GM23248 (cell line): Measurements from ENCODE around the gene ADAM12. TPM values are rescaled to one million over a fixed set of nuclear protein-coding genes. Genes with fewer than 3 reads are reported as not detected.

Source experiments
- DNase-seq: peaks from one replicate; pipeline ENCODE4 v3.0.0-alpha.2; 2015
- H2AFZ ChIP-seq: fragments of 200-600 bp; sonication (generic); 2 replicates; pipeline ENCODE4 v1.6.1; 2016; ENCODE audit warnings: antibody characterized with exemption
- H3F3A ChIP-seq: fragments of 200-600 bp; sonication (generic); 2 replicates; pipeline ENCODE4 v1.6.1; 2016; ENCODE audit warnings: mild to moderate bottlenecking, antibody characterized with exemption, mixed run types; ENCODE audit not compliant: insufficient read depth
- H3K27ac ChIP-seq: fragments of 200-600 bp; sonication (generic); 2 replicates; pipeline ENCODE4 v1.5.1; 2016; ENCODE audit warnings: mild to moderate bottlenecking
- H3K27me3 ChIP-seq: fragments of 200-600 bp; sonication (generic); replicated peaks from 2 replicates; pipeline ENCODE4 v1.6.1; 2016; ENCODE audit warnings: mild to moderate bottlenecking; ENCODE audit not compliant: insufficient read depth
- H3K36me3 ChIP-seq: fragments of 200-600 bp; sonication (generic); 2 replicates; pipeline ENCODE4 v1.6.1; 2016; ENCODE audit warnings: low read depth, mild to moderate bottlenecking
- H3K4me1 ChIP-seq: fragments of 200-600 bp; sonication (generic); 2 replicates; pipeline ENCODE4 v1.6.1; 2016; ENCODE audit warnings: mild to moderate bottlenecking; ENCODE audit not compliant: insufficient read depth
- H3K4me2 ChIP-seq: fragments of 200-600 bp; sonication (generic); one replicate; pipeline ENCODE4 v1.6.1; 2016; ENCODE audit warnings: mild to moderate bottlenecking; ENCODE audit not compliant: unreplicated experiment
- H3K4me3 ChIP-seq: fragments of 200-600 bp; sonication (generic); 2 replicates; pipeline ENCODE4 v1.5.1; 2016; ENCODE audit warnings: mild to moderate bottlenecking
- H3K79me2 ChIP-seq: fragments of 200-600 bp; sonication (generic); 2 replicates; pipeline ENCODE4 v1.6.1; 2016; ENCODE audit warnings: mild to moderate bottlenecking; ENCODE audit not compliant: insufficient read depth
- H3K9ac ChIP-seq: fragments of 200-600 bp; sonication (generic); 2 replicates; pipeline ENCODE4 v1.6.1; 2016; ENCODE audit warnings: mild to moderate bottlenecking
- H3K9me2 ChIP-seq: fragments of 200-600 bp; sonication (generic); 2 replicates; pipeline ENCODE4 v1.6.1; 2016; ENCODE audit warnings: mixed run types, mild to moderate bottlenecking, moderate library complexity; ENCODE audit not compliant: insufficient read depth
- H3K9me3 ChIP-seq: fragments of 200-600 bp; sonication (generic); one replicate; pipeline ENCODE4 v1.6.1; 2017; ENCODE audit warnings: low read depth
- H4K20me1 ChIP-seq: fragments of 200-600 bp; sonication (generic); 2 replicates; pipeline ENCODE4 v1.6.0; 2016; ENCODE audit not compliant: insufficient read depth
- EZH2 ChIP-seq: fragments of 200-600 bp; sonication (generic); IDR thresholded peaks from 2 replicates; pipeline ENCODE4 v1.6.1; 2018; ENCODE audit warnings: antibody characterized with exemption, mild to moderate bottlenecking; ENCODE audit not compliant: insufficient read depth, poor library complexity, severe bottlenecking
- EZH2phosphoT487 ChIP-seq: fragments of 200-600 bp; sonication (generic); IDR thresholded peaks from 2 replicates; pipeline ENCODE4 v1.6.1; 2018; ENCODE audit warnings: antibody characterized with exemption, moderate library complexity, mild to moderate bottlenecking, low read depth; ENCODE audit not compliant: insufficient read depth
- WGBS, 2 experiments: methylation state at CpG; one replicate each; pipeline ENCODE4 v1.1.6; 2015 to 2017; ENCODE audit warnings: low lambda C conversion rate in 2 of 2, low coverage in 1 of 2; ENCODE audit errors: missing lambda C conversion rate in 2 of 2; 5-methylcytosine and 5-hydroxymethylcytosine counted together
- in situ Hi-C: fragments of 300-500 bp; cut with MboI; formaldehyde crosslinking; loops from 2 replicates; pipeline ENCODE4 v1.15.0; 2020
- polyA plus RNA-seq: library from polyadenylated mRNA; unstranded; fragments of >200 nt; fragmentation: Nextera tagmentation; extraction: Ambion mirVana; gene quantifications from 2 replicates; pipeline ENCODE4 v1.2.1, GENCODE V29; 2016
- total RNA-seq: library from RNA; depleted of rRNA; stranded (reverse); fragments of >200 nt; shearing (Covaris generic); gene quantifications from 2 replicates; pipeline ENCODE4 v1.2.3, GENCODE V29; 2014

Gene ADAM12
- total and polyA plus RNA-seq, 2 experiments from 2014 or later = 58.4 to 127 TPM

- DNase-seq = no peak
- Histone ChIP-seq H3K27ac (no peak overlapping the region), H3K9me2 (no peaks in the 10 kb centered on the region), H3K36me3 (peaks cover 15% of the 10 kb centered on the region; the same call in 1 of the 2 replicates), H3K4me3 (no peak overlapping the region), H4K20me1 (no peaks in the 10 kb centered on the region), H2AFZ (no peak overlapping the region), H3K9me3 (no peaks in the 10 kb centered on the region), H3K9ac (no peak overlapping the region), H3K4me1 (peaks cover 2% of the 10 kb centered on the region; the same call in 1 of the 2 replicates), H3K27me3 (no peaks in the 10 kb centered on the region), H3K4me2 (no peak overlapping the region), H3K79me2 (no peaks in the 10 kb centered on the region), H3F3A (peaks cover 8% of the 10 kb centered on the region; the same call in 1 of the 2 replicates)
- in situ Hi-C loops = no loop called here
- TF ChIP-seq EZH2phosphoT487 (no peak), EZH2 (no peak)
- WGBS, 2 experiments = 37 to 49% methylated on average over 8 of the region's 8 CpGs
These were observed 283.5 kb downstream of the ADAM12 start for GRCh38 chr10:126104767-126105166.

DNA sequence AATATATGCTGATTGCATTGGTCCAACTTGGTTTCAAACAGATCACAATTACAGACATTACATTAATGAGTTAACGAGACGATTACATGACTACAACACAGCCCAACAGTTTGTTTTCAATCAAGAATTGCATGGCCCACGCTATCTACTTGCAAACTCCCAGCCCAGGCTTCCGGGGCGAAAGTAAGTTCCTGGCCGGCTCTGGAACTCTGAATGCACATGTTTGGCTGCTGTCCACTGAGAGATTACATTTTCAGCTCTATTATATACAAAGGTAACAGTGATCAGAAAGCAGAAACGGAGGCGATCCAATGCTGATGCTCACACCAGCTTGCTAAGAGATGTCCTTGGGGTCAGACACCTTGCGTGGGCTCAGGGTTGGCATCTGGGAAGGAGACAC lies 285.6 kb downstream of the ADAM12 start:
- Histone ChIP-seq H3K9me2 (no peaks in the 10 kb centered on the region), H3K27ac (no peak overlapping the region), H3K9ac (no peak overlapping the region), H3K27me3 (no peaks in the 10 kb centered on the region), H3K4me1 (no peaks in the 10 kb centered on the region), H3K79me2 (no peaks in the 10 kb centered on the region), H3F3A (peaks cover 13% of the 10 kb centered on the region; the same call in 1 of the 2 replicates), H3K4me2 (no peak overlapping the region), H4K20me1 (no peaks in the 10 kb centered on the region), H3K4me3 (no peak overlapping the region), H2AFZ (no peak overlapping the region), H3K36me3 (peaks cover 17% of the 10 kb centered on the region; the same call in 1 of the 2 replicates), H3K9me3 (no peaks in the 10 kb centered on the region)
- in situ Hi-C loops = no loop called here
- WGBS, 2 experiments = 97% methylated on average over 9 of the region's 9 CpGs
- DNase-seq = no peak
- no peak for TF ChIP-seq EZH2
- no peak for TF ChIP-seq EZH2phosphoT487

GRCh38 chr10:126101736-126102135 lies 286.5 kb downstream of the ADAM12 start:
- Histone ChIP-seq H2AFZ (no peak overlapping the region), H3K4me2 (no peak overlapping the region), H3K9ac (no peak overlapping the region), H3K4me3 (no peak overlapping the region), H3K27me3 (no peaks in the 10 kb centered on the region), H3K36me3 (peaks cover 17% of the 10 kb centered on the region; the same call in 1 of the 2 replicates), H3K27ac (no peak overlapping the region), H3K9me3 (no peaks in the 10 kb centered on the region), H3K79me2 (no peaks in the 10 kb centered on the region), H4K20me1 (no peaks in the 10 kb centered on the region), H3K4me1 (no peaks in the 10 kb centered on the region), H3K9me2 (no peaks in the 10 kb centered on the region), H3F3A (peaks cover 13% of the 10 kb centered on the region; the same call in 1 of the 2 replicates)
- in situ Hi-C loops = no loop called here
- WGBS, 2 experiments = 86% methylated on average over 4 of the region's 4 CpGs
- TF ChIP-seq EZH2 = no peak
- no peak for TF ChIP-seq EZH2phosphoT487
- DNase-seq = no peak

- no peak overlapping the region for H3K9ac ChIP-seq
- DNase-seq = no peak
- no peak overlapping the region for H3K4me2 ChIP-seq
- peaks cover 16% of the 10 kb centered on the region; the same call in 1 of the 2 replicates for H3K36me3 ChIP-seq
- in situ Hi-C loops = no loop called here
- WGBS, 2 experiments = 82 to 100% methylated on average over 1 of the region's 1 CpG
- H3F3A ChIP-seq = peaks cover 13% of the 10 kb centered on the region
- H2AFZ ChIP-seq = no peak overlapping the region
- no peaks in the 10 kb centered on the region for H3K27me3 ChIP-seq
- no peak overlapping the region for H3K27ac ChIP-seq
- TF ChIP-seq EZH2 (no peak), EZH2phosphoT487 (no peak)
- no peaks in the 10 kb centered on the region for H3K79me2 ChIP-seq
- no peaks in the 10 kb centered on the region for H4K20me1 ChIP-seq
- no peaks in the 10 kb centered on the region for H3K4me1 ChIP-seq
- H3K4me3 ChIP-seq = no peak overlapping the region
- H3K9me2 ChIP-seq = no peaks in the 10 kb centered on the region
- no peaks in the 10 kb centered on the region for H3K9me3 ChIP-seq
These were observed 287.0 kb downstream of the ADAM12 start for GRCh38 chr10:126101325-126101724.

- H4K20me1 ChIP-seq = no peaks in the 10 kb centered on the region
- 93 to 97% methylated on average over 3 of the region's 3 CpGs for WGBS, 2 experiments
- H3K9me3 ChIP-seq = no peaks in the 10 kb centered on the region
- H3K4me1 ChIP-seq = no peaks in the 10 kb centered on the region
- H3K27me3 ChIP-seq = no peaks in the 10 kb centered on the region
- no peak overlapping the region for H2AFZ ChIP-seq
- peaks cover 24% of the 10 kb centered on the region for H3K36me3 ChIP-seq
- no peak for TF ChIP-seq EZH2phosphoT487
- TF ChIP-seq EZH2 = no peak
- H3K79me2 ChIP-seq = no peaks in the 10 kb centered on the region
- H3F3A ChIP-seq = peaks cover 16% of the 10 kb centered on the region
- no peaks in the 10 kb centered on the region for H3K9me2 ChIP-seq
- H3K9ac ChIP-seq = no peak overlapping the region
- no peak overlapping the region for H3K4me3 ChIP-seq
- in situ Hi-C loops = no loop called here
- no peak for DNase-seq
- H3K27ac ChIP-seq = no peak overlapping the region
- H3K4me2 ChIP-seq = no peak overlapping the region
These were observed 288.9 kb downstream of the ADAM12 start for GRCh38 chr10:126099366-126099765.
